Tibial nerve (tissue), 4 donors: ENCODE data around the gene PLXDC2.

ENCODE experiments used
- EP300 ChIP-seq, 2 donors: sonication (generic); formaldehyde crosslinking; IDR thresholded peaks; one replicate each; pipeline ENCODE4 v1.6.1; 2017; ENCODE audit warnings: antibody characterized with exemption in 2 of 2, mild to moderate bottlenecking in 1 of 2
- POLR2A ChIP-seq, 2 donors: fragments of 450-650 bp; IDR thresholded peaks; one replicate each; pipeline ENCODE4 v1.6.1; 2017; ENCODE audit warnings: antibody characterized with exemption in 2 of 2, mild to moderate bottlenecking in 2 of 2, moderate library complexity in 2 of 2
- TF ChIP-seq, protein P1 (sequence below), 5 experiments: fragments of 200-600 bp in 3 of 5; fragments of 450-650 bp in 2 of 5; sonication (generic) in 3 of 5; IDR thresholded peaks; one replicate each; pipeline ENCODE4 v1.5.1; 2016 to 2019; ENCODE audit warnings: antibody characterized with exemption in 5 of 5, mild to moderate bottlenecking in 3 of 5, moderate library complexity in 2 of 5

DNA sequence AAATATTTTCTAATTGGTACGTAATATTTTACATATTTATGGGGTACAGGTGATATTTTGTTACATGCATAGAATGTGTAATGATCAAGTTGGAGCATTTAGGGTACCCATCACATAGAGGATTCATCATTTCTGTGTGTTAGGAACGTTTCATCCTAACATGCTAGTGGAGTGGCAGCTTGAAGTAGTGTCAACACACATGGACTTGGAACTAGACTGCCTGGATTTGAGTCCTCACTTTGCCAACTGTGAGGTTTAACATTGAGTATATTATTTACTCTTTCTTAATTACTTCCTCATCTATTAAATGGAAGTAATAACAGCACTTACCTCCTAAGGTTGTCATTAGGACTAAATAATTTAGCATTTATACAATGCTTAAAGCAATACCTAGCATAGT lies 241.9 kb downstream of the PLXDC2 start:
- TF ChIP-seq, protein P1, sequence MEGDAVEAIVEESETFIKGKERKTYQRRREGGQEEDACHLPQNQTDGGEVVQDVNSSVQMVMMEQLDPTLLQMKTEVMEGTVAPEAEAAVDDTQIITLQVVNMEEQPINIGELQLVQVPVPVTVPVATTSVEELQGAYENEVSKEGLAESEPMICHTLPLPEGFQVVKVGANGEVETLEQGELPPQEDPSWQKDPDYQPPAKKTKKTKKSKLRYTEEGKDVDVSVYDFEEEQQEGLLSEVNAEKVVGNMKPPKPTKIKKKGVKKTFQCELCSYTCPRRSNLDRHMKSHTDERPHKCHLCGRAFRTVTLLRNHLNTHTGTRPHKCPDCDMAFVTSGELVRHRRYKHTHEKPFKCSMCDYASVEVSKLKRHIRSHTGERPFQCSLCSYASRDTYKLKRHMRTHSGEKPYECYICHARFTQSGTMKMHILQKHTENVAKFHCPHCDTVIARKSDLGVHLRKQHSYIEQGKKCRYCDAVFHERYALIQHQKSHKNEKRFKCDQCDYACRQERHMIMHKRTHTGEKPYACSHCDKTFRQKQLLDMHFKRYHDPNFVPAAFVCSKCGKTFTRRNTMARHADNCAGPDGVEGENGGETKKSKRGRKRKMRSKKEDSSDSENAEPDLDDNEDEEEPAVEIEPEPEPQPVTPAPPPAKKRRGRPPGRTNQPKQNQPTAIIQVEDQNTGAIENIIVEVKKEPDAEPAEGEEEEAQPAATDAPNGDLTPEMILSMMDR (IDR thresholded peaks at IDR 0.05): no peak
- TF ChIP-seq POLR2A (IDR thresholded peaks at IDR 0.05) (no peak), EP300 (IDR thresholded peaks at IDR 0.05) (no peak)
